Heart left ventricle (tissue), 13 donors: Measurements from ENCODE around the gene DTNB.

Experiments
- POLR2A ChIP-seq, 2 donors: fragments of 450-650 bp; IDR thresholded peaks; one replicate each; pipeline ENCODE4 v1.6.1; 2017; ENCODE audit warnings: antibody characterized with exemption in 2 of 2, mild to moderate bottlenecking in 2 of 2, moderate library complexity in 2 of 2
- TF ChIP-seq, protein P1 (sequence below), 12 donors: fragments of 200-600 bp; sonication (generic) in 4 of 12; IDR thresholded peaks; one replicate each; pipeline versions ENCODE4 v1.5.0 to v1.8.0; 2018 to 2022; ENCODE audit warnings: antibody characterized with exemption in 12 of 12, mild to moderate bottlenecking in 5 of 12
- donor health status: ischemic (EF 13 %, LVEDD 7.1; RV severe dilation, severe dysfunction).
- donor health status: DM: no; HTN: yes; CAD: no.
- donor health status: DM: no; HTN: no; CAD: no.
- donor health status: ischemic (EF 25% LVEDD 6.9; RV normal size, moderate dysfunction).
- donor health status: ischemic (EF 25% LVEDD 5.7; RV mildly dilated, moderate dysfunction).
- donor health status: ischemic (EF 35%, LVEDD 5.7; RV mildly dilated, moderate dysfunction).
- donor health status: nonischemic (EF 11% LVEDD 7.7; RV severe dilation, severe dysfunction).
- donor health status: DM: yes; HTN: yes; CAD: no.
- donor health status: PGD.
- donor health status: ischemic (EF 29% LVEDD 5.4; RV normal size, mild dysfunction).
- donor health status: nonischemic (EF 23%, LVEDD 6.1; RV moderate dilation, normal function).

DNA sequence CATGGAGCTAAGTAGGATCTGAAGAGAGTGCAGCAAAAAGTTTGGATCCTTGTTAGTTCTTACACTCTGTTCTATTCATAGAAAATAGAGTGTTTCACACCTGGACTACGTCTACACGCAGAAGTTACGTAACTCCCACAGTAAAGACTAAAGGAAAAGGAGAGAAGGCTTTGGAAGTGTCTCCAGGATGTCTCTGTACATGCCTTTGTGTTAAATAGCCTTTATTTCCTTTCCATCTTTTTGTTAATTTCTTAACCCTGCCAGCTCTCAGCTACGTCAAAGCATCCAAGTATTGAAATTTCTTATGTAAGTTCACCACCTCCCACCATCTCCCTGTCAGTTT, 8.4 kb downstream of the DTNB start:
- TF ChIP-seq, protein P1, sequence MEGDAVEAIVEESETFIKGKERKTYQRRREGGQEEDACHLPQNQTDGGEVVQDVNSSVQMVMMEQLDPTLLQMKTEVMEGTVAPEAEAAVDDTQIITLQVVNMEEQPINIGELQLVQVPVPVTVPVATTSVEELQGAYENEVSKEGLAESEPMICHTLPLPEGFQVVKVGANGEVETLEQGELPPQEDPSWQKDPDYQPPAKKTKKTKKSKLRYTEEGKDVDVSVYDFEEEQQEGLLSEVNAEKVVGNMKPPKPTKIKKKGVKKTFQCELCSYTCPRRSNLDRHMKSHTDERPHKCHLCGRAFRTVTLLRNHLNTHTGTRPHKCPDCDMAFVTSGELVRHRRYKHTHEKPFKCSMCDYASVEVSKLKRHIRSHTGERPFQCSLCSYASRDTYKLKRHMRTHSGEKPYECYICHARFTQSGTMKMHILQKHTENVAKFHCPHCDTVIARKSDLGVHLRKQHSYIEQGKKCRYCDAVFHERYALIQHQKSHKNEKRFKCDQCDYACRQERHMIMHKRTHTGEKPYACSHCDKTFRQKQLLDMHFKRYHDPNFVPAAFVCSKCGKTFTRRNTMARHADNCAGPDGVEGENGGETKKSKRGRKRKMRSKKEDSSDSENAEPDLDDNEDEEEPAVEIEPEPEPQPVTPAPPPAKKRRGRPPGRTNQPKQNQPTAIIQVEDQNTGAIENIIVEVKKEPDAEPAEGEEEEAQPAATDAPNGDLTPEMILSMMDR (IDR thresholded peaks at IDR 0.05), result no peak
- no peak for TF ChIP-seq POLR2A (IDR thresholded peaks at IDR 0.05)
